Activated CD8-positive, alpha-beta memory T cell treated with anti-CD3 and anti-CD28 coated beads, Interleukin-2, amount 50 U/mL, for 1 hour (primary cell): ENCODE data around the gene GDAP1L1.
A peak's percentile ranks its signal among the peaks of the same experiment; 100 is the strongest.
"Not testable (repeated sequence)": the region's sequence is repeated elsewhere in the genome, so short reads cannot be mapped to it uniquely, and the experiment has no call there.

Experiments
- DNase-seq: peaks from one replicate; pipeline ENCODE4 v3.0.0-alpha.2; 2020; ENCODE audit errors: extremely low read depth

Gene GDAP1L1

DNA sequence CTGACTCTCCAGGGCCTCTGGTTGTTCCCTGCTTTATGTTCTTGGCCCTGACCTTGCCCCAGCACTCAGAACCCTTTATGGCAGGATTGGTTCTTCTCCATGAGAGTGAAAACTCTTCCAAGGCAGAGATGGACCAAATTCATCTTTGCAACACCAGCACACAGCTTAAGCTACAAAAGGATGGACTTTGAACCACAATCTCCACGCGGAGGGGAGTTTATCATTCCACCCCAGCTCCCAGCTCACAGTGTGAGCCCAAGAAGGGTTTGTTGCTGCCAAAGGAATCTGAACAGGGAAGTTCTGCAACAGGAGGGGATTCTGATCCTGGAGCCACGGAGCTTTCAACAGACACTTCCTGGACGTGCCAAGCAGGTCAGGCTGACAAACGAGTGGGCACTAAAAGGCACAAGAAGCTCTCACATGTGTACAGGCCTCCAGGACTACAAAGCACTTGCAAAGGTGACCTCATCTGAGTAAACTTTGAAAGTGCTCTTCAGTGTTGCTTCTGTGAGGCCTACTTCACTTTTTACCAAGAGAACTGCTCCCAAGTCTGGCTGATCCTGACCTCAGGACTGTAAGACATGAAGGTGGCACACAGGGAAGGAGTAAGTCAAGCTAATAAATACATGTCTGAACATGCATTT lies 55.0 kb downstream of the GDAP1L1 start:
- DNase-seq, result no peak

DNA sequence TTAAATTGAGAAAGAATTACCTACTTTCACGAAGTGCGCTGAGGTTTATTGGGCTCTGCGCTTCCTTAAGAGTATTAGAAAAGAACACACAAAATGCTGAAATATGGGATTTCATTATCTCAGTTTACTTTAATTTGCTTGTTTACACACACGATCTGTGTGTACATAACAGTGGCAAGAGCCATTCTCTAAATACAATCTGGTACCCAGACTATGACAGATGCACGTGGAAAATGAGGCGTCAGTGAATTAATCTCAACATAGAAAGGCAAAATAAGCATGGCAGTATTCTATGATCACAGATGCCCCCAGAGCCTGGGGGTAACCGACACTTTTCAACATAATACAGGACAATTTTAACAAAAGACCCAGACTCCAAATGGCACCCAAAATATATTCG lies 55.6 kb downstream of the GDAP1L1 start:
- no peak for DNase-seq

DNA sequence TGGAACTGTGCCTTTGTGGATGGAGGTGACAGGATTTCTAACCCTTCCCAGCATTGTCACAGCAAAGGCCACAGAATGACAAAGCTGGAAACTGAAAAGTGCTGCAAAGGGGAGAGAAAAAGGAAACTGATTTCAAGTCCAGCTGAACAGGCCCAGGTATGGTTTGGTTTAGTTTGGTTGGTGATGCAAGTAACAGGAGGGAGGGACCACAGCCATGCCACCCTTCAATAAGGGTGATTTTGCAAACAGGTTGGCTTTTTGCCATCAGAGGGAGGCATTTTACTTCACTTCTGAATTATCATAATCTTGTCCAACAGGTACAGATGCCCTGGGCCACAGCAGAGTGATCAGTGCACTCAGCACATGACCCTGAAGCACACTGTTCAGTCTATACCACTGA lies 57.3 kb downstream of the GDAP1L1 start:
- no peak for DNase-seq

DNA sequence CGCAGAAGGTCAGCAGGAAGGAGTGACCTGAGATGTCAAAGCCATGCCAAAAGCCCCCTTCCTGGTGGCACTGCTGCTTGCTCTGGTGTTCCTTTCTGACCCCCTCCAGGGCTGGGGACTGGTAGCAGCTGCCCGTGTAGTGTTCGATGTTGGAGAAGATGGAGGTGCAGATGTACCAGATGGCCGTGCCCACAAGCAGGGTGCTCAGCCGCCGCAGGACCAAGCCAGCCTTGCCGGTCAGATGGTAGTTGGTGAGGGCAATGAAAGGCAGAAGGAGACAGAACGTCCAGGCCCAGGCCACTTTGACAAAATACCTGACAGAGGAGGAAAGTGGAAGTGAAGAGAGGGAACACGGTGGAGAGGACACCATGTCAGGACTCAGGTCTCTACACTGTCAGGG lies 59.8 kb downstream of the GDAP1L1 start:
- no peak for DNase-seq

DNA sequence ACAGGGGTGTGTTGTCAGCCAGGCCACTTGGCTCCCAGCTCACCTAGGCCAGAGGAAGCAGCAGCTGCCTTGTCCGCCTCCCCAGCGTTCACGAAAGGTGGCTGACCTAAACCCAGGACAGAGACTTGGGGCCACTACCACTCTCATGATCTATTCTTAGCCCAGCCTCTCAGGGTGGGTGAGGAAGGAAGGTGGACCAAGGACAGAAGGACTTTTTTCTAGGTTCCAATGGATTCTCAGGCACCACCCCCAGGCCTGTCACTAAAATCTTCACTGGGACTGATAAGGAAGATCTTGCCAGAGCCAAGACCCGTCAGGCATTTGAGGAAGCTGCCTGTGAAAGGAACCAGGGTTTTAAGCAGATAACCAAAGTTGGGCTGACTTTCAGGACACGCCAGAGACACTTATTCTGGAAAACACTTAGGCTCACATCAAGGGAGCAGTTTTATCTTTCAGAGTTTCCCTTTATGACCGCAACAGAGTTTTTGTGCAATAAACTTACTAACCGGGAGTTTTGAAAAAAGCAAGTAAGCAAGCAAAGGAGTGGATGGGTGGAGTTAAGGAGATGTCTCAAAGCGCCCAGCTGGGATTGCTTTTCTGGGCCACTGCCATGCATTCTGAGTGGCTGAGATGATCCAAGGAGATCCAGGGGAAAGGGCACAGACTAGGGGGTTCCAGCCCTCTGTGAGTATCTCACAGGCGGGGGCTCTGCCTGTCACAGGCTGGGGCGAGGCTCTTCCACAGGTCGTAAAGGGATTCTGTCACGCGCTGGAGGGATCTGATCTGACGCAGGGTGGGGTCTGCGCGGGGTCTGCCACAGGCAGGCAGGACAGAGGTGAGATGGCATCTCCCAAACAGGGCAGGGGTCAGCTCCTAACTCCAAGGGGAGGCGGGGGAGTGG lies 62.9 kb downstream of the GDAP1L1 start:
- no peak for DNase-seq

DNA sequence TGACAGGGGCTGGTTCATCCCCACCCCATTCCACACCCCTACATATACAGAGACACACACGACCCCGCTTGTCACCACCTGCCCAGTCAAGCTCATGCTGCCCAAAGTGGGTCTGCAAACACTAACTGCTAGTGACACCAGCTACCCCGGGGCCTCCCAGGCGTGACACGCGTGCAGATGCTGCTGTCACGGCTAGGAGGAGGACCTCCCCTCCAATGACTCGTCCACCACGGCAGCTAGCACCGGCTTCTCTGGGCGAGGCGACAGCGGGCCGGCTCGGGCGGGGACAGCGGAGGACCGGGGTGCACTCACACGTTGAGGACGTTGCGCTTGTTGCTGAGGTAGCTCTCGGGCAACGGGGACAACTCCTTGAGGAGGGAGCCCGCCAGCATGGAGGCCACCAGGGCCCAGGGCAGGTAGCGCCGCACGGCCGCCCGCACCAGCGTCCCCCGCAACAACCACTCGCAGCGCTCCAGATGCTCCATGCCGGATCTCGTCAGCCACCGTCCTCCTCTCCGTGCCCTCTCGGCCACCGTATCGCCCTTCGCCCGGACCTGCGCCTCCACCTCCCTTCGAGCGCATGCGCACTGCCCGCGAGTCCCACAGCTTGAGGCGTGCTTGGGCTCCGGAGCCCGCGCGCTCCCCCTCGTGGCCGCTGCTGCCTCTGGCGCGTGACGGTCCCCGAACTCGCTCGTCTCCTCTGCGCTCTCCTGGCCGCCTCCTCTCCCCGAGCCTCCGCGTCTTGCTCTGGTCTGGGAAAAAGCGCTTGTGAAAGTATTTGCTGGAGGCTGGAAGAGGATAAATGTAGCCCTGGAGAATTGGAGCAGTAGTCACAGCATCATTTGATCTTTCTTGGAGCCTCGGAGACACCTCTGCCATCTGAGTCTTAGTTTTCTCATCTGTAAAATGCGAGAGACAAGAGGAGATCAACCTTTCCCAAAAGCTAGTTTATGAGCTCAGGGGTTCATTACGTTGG lies 63.8 kb downstream of the GDAP1L1 start, which contains the start of gene FITM2:
TSS of gene FITM2 (minus strand) at position 539 of the 976 bp plus-strand sequence. CDS start at position 485, 54 bp downstream.
- DNase-seq, result peak; percentile 95

DNA sequence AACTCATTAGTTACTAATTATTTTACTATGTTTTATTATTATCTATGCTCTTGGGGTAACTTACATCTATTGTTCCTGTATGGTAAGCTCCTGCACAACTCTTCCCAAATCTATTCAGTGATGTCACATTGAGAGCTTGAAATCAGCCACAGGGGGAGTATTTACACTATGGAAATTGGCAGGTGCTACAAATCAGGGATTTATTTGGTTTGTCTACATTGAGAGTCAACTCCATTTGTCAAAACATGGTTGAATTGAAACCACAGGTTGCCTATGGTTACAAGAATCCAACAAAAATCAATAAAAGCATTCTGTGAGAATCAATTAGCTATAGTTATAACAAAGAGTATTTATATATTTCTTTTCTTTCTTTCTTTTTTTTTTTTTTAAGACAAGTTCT lies 67.8 kb downstream of the GDAP1L1 start:
- no peak for DNase-seq

DNA sequence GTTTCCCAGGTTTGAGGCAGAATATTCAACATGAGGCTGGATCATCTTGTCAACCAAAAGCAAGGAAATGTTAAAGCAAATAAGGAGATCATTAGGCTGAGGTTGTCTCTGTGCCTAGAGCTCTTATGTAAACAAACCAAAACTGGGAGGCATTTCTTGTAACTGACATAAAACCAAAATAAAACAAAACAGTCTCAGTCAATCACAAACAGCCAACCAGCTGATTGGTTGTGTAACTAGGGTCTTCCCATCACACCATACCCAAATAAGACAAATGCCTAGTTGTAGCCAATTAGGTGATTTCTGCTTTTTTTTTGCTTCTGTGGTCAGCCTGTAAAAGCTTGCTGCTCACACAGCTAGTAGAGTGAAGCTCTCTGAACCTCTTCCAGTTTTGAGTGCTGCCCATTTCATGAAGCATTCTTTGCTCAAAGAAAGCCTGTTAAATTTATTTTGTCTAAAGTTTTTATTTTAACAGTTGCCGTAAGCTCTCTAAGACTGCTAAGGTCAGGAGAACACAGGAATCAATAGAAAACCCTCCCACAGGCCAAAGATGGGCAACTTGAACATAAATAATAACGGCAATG lies 72.8 kb downstream of the GDAP1L1 start:
- no peak for DNase-seq

DNA sequence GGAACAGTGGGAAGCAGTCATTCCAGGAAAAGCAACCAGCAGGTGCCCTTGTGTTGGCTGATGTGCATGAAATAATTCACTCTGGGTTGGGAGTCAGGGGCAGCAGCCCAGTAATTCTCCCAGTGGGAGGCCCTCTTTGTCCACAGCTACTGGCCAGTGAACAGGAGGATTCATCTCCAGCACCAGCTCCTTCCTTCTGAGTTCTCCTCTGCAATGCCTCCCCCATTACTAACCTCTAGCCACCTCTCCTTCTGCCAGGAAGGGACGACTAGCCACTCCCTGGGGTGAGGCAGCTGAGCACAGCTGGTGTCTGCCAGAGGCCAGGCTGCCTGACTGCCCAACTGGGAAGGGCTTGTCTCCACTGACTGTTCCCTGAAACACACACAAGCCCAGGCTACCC lies 77.2 kb downstream of the GDAP1L1 start:
- no peak for DNase-seq

DNA sequence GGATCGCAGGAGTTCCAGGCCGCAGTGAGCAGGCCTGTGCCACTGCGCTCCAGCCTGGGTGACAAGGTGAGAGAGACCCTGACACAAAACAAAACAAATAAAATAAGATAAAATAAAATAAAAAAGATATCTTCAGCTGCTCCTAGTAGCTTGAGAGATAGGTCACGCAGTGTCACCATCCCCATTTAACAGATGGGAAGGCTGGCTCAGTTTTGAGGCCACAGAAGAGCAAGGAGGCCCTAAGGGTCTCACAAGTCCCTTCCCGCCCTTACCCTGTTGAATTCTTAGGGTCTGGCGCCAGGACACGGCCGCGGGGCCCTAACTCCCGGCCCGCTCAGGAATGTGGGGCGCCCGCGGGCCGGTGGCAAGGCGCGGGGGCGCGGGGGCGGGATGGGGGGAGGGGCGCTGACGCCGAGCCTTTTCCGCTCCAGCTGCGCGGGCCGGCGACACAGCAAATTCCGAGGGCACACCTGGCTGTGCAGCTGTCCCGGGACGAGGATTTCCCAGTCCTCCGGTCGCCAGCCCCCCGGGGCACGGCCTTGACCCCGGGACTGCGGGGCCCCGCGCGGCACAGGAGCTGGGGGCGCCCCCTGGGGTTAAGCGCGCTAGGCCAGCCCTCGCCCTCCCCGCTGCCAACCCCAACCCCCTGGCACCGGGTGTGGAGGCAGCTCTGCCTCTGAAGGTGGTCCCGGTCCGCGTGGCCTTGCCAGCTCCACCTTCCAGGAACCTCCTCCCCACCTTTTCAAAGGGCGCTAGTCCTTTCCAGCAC lies 79.5 kb downstream of the GDAP1L1 start:
- no peak for DNase-seq

DNA sequence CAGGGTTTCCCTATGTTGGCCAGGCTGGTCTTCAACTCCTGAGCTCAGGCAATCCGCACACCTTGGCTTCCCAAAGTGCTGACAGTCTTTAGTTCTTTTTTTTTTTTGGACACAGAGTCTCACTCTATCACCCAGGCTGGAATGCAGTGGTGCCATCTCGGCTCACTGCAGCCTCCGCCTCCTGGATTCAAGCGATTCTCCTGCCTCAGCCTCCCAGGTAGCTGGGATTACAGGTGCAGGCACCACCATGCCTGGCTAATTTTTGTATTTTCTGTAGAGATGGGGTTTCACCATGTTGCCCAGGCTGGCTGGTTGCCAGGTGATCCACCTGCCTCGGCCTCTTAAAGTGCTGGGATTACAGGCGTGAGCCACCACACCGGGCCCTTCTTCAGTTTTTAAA lies 80.6 kb downstream of the GDAP1L1 start:
- not testable (repeated sequence) for DNase-seq

DNA sequence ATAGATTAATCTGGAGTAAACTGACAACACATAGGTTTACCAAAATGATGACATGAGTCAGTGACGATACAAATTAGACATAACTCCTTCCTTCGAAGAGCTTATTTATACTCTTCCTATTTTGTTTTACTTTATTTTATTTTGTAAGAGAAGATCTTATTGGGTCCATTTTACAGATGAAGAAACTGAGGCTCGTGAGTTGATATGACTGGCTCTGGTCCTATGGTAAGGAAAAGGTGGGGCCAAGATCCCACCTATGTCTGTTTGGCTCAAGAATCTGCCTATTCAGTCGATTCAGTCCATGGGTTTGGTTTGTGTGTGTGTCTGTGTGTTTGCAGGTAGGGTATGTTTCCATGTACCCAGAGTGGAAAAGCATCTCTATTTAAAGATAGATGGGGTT lies 81.3 kb downstream of the GDAP1L1 start:
- no peak for DNase-seq
